Testis (tissue), 2 donors: ENCODE measurements around the gene GLUL.

Source experiments
- CTCF ChIP-seq, 3 experiments: fragments of 450-650 bp in 2 of 3; fragments of 200-600 bp in 1 of 3; sonication (generic) in 1 of 3; IDR thresholded peaks; one replicate each; pipeline ENCODE4 v1.5.1; 2016 to 2019; ENCODE audit warnings: antibody characterized with exemption in 3 of 3, mild to moderate bottlenecking in 2 of 3, moderate library complexity in 1 of 3
- POLR2A ChIP-seq: fragments of 450-650 bp; IDR thresholded peaks from one replicate; pipeline ENCODE4 v1.6.1; 2017; ENCODE audit warnings: antibody characterized with exemption, mild to moderate bottlenecking, moderate library complexity

- TF ChIP-seq POLR2A (no peak), CTCF (IDR thresholded peaks at IDR 0.05) (no peak)
Observed at GRCh38 chr1:182374101-182374834, 17.3 kb downstream of the GLUL start.
